WTC11 (cell line): Measurements from ENCODE around the gene ASIC3.

ENCODE experiments used
- ETV6 ChIP-seq: sonication (generic); formaldehyde crosslinking; IDR thresholded peaks from 2 replicates; pipeline ENCODE4 v1.8.1; 2022; ENCODE audit warnings: mild to moderate bottlenecking, missing genetic modification reagents
- GABPB1 ChIP-seq: sonication (generic); formaldehyde crosslinking; IDR thresholded peaks from 2 replicates; pipeline ENCODE4 v1.8.1; 2023; ENCODE audit warnings: mild to moderate bottlenecking, missing genetic modification reagents
- NR3C1 ChIP-seq: sonication (generic); formaldehyde crosslinking; conservative IDR thresholded peaks from 2 replicates; pipeline ENCODE4 v1.8.1; 2023; ENCODE audit warnings: low read depth, mild to moderate bottlenecking, missing genetic modification reagents
- RELA ChIP-seq: sonication (generic); formaldehyde crosslinking; IDR thresholded peaks from 2 replicates; pipeline ENCODE4 v1.8.1; 2022; ENCODE audit warnings: missing genetic modification reagents, mild to moderate bottlenecking, borderline replicate concordance
- SMAD4 ChIP-seq: sonication (generic); formaldehyde crosslinking; IDR thresholded peaks from 2 replicates; pipeline ENCODE4 v1.8.0; 2022; ENCODE audit warnings: mild to moderate bottlenecking, missing genetic modification reagents
- TCF7 ChIP-seq: sonication (generic); formaldehyde crosslinking; IDR thresholded peaks from 2 replicates; pipeline ENCODE4 v1.8.0; 2022; ENCODE audit warnings: mild to moderate bottlenecking, low read depth, missing genetic modification reagents, moderate library complexity
- TF ChIP-seq, protein P1 (sequence below): fragments of 200-600 bp; IDR thresholded peaks from 2 replicates; pipeline ENCODE4 v1.8.0; 2022; ENCODE audit warnings: antibody characterized with exemption

DNA sequence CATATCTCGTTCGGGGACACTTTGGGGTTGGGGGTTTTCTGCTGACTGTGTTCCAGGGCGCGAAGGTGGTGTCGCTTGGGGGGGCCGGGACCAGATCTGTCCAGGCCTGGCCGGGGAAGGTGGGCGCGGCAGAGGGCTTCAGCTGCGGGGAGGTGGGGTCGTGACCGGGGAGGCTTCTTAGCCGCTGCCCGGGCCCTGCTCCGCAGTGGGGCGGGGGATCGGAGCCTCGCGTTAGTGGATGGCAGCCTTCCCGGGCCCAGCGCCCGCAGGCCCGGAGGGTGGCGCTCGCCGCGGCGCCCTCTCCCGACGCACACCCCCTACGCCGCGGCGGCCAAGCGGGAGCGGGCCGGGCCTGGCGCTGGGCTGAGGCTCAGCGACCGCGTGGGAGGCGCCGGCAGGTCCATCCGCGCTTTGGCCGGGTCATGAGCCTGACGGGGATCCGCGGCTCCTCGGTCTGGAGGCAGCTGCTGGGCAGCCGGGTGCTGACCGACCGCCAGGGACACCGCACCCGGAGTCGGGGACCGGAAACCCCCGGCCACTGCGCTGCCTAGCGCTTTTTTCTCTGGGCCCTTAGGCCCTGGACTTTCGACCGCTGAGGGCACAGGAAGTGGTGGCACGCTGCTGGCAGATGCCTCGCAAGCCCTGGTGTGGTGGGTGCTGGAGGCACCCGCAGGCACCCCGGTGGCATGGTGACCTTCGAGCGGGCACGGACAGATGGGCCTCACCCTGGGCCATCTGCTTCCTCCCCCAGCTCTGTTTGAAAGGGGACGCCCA, 39.1 kb downstream of the ASIC3 start:
- TF ChIP-seq TCF7 (CRISPR knock-in tag) = no peak
- TF ChIP-seq, protein P1, sequence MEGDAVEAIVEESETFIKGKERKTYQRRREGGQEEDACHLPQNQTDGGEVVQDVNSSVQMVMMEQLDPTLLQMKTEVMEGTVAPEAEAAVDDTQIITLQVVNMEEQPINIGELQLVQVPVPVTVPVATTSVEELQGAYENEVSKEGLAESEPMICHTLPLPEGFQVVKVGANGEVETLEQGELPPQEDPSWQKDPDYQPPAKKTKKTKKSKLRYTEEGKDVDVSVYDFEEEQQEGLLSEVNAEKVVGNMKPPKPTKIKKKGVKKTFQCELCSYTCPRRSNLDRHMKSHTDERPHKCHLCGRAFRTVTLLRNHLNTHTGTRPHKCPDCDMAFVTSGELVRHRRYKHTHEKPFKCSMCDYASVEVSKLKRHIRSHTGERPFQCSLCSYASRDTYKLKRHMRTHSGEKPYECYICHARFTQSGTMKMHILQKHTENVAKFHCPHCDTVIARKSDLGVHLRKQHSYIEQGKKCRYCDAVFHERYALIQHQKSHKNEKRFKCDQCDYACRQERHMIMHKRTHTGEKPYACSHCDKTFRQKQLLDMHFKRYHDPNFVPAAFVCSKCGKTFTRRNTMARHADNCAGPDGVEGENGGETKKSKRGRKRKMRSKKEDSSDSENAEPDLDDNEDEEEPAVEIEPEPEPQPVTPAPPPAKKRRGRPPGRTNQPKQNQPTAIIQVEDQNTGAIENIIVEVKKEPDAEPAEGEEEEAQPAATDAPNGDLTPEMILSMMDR = no peak
- TF ChIP-seq ETV6 = peak; percentile 12; the same call in 1 of the 2 replicates
- no peak for TF ChIP-seq NR3C1
- no peak for TF ChIP-seq SMAD4
- TF ChIP-seq RELA (CRISPR knock-in tag) = no peak
- no peak for TF ChIP-seq GABPB1 (CRISPR knock-in tag)
